ENCODE measurements around the gene KCNK6. TPM values are rescaled to one million over a fixed set of nuclear protein-coding genes. Genes with fewer than 3 reads are reported as not detected.

Gene KCNK6
- total and polyA plus RNA-seq, 3 donors from 2014 or later: 2.3 to 3.5 (median 3.4) TPM

DNA sequence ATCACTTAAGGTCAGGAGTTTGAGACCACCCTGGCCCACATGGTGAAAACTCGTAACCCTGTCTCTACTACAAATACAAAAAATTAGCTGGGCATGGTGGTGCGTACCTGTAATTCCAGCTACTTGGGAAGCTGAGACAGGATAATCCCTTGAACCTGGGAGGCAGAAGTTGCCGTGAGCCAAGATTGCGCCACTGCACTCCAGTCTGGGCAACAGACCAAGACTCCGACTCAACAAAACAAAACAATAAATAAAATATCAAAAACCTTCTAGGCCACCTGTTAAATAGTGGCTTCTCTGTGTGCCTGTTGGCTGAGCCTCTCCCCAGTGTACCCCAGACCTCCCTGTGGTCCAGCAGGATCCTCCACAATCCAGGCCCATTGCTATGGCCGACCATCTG lies 51.4 kb downstream of the KCNK6 start:
- WGBS, 2 donors: 78 to 81% methylated on average over 6 of the region's 6 CpGs
- no peak overlapping the region for H3K4me3 ChIP-seq
- H3K4me1 ChIP-seq: peaks cover 10% of the 10 kb centered on the region
- intact Hi-C loops (cut with DNase I; ENCODE audit: low total_unique reads): no loop called here
- no peaks in the 10 kb centered on the region for H3K9me3 ChIP-seq
- TF ChIP-seq POLR2A (IDR thresholded peaks at IDR 0.05) (no peak), CTCF (IDR thresholded peaks at IDR 0.05) (no peak)
- DNase-seq: no peak
- H3K27me3 ChIP-seq: no peaks in the 10 kb centered on the region
- no peaks in the 10 kb centered on the region for H3K36me3 ChIP-seq (ENCODE audit: low read depth, missing control alignments)
- H3K27ac ChIP-seq: no peak overlapping the region

- Histone ChIP-seq H3K36me3 (ENCODE audit: low read depth, missing control alignments) (no peaks in the 10 kb centered on the region), H3K27me3 (no peaks in the 10 kb centered on the region), H3K4me3 (peak overlapping the region; percentile 90 to 99), H3K4me1 (peaks cover 13% of the 10 kb centered on the region), H3K9me3 (no peaks in the 10 kb centered on the region), H3K27ac (peak overlapping the region; percentile 90 to 94)
- intact Hi-C loops (cut with DNase I; ENCODE audit: low total_unique reads): no loop called here
- no peak for DNase-seq
- TF ChIP-seq POLR2A (IDR thresholded peaks at IDR 0.05) (no peak), CTCF (IDR thresholded peaks at IDR 0.05) (no peak)
- WGBS, 2 donors: 38 to 52% methylated on average over 6 of the region's 6 CpGs
These were observed 54.3 kb downstream of the KCNK6 start for GRCh38 chr19:38373907-38374331.

- 0 to 1% methylated on average over 38 to 64 of the region's 65 CpGs for WGBS, 2 donors
- peak within 1 kb of the TSS; percentile 90 to 94 for H3K27ac ChIP-seq
- peak within 1 kb of the TSS; percentile 90 to 99 for H3K4me3 ChIP-seq
- TF ChIP-seq CTCF (IDR thresholded peaks at IDR 0.05): no peak
- TF ChIP-seq POLR2A (IDR thresholded peaks at IDR 0.05): peak; percentile 52
- peaks cover 13% of the 10 kb centered on the region for H3K4me1 ChIP-seq
- no peaks in the 10 kb centered on the region for H3K9me3 ChIP-seq
- H3K36me3 ChIP-seq (ENCODE audit: low read depth, missing control alignments): no peaks in the 10 kb centered on the region
- peak; percentile 100 for DNase-seq
- intact Hi-C loops (cut with DNase I; ENCODE audit: low total_unique reads): no loop called here
- no peaks in the 10 kb centered on the region for H3K27me3 ChIP-seq
These were observed 54.9 kb downstream of the KCNK6 start, which contains the start of gene PSMD8 for GRCh38 chr19:38374332-38375097. Gene PSMD8, plus strand, starts transcription at chr19:38374571. Its CDS starts 31 bp downstream, at chr19:38374602.

GRCh38 chr19:38375098-38375493 lies 55.5 kb downstream of the KCNK6 start:
- no peaks in the 10 kb centered on the region for H3K36me3 ChIP-seq (ENCODE audit: low read depth, missing control alignments)
- intact Hi-C loops (cut with DNase I; ENCODE audit: low total_unique reads): no loop called here
- peaks cover 13% of the 10 kb centered on the region for H3K4me1 ChIP-seq
- peak overlapping the region; percentile 90 to 99 for H3K4me3 ChIP-seq
- no peak for TF ChIP-seq POLR2A (IDR thresholded peaks at IDR 0.05)
- TF ChIP-seq CTCF (IDR thresholded peaks at IDR 0.05): no peak
- no peaks in the 10 kb centered on the region for H3K9me3 ChIP-seq
- no peak for DNase-seq
- H3K27me3 ChIP-seq: no peaks in the 10 kb centered on the region
- H3K27ac ChIP-seq: peak overlapping the region; percentile 90 to 94
- 1 to 2% methylated on average over 18 of the region's 18 CpGs for WGBS, 2 donors
